Esophagus mucosa (tissue), 1 donor: ENCODE results near the gene FAIM. TPM values are rescaled to one million over a fixed set of nuclear protein-coding genes. Genes with fewer than 3 reads are reported as not detected.
A peak's percentile ranks its signal among the peaks of the same experiment; 100 is the strongest.
"Not testable (repeated sequence)": the region's sequence is repeated elsewhere in the genome, so short reads cannot be mapped to it uniquely, and the experiment has no call there.

Experiments
- ATAC-seq: fragments of 200-7000 bp; cut with Tn5 transposase; one replicate; pipeline ENCODE4 v1.9.1; 2020
- total RNA-seq: library from RNA; stranded (reverse); gene quantifications from one replicate; pipeline ENCODE4 v1.2.4, GENCODE V29; 2023
- donor health status: DM: yes; HTN: yes; CAD: no.

The FAIM gene, protein sequence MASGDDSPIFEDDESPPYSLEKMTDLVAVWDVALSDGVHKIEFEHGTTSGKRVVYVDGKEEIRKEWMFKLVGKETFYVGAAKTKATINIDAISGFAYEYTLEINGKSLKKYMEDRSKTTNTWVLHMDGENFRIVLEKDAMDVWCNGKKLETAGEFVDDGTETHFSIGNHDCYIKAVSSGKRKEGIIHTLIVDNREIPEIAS
- total RNA-seq, result 10.7 TPM

DNA sequence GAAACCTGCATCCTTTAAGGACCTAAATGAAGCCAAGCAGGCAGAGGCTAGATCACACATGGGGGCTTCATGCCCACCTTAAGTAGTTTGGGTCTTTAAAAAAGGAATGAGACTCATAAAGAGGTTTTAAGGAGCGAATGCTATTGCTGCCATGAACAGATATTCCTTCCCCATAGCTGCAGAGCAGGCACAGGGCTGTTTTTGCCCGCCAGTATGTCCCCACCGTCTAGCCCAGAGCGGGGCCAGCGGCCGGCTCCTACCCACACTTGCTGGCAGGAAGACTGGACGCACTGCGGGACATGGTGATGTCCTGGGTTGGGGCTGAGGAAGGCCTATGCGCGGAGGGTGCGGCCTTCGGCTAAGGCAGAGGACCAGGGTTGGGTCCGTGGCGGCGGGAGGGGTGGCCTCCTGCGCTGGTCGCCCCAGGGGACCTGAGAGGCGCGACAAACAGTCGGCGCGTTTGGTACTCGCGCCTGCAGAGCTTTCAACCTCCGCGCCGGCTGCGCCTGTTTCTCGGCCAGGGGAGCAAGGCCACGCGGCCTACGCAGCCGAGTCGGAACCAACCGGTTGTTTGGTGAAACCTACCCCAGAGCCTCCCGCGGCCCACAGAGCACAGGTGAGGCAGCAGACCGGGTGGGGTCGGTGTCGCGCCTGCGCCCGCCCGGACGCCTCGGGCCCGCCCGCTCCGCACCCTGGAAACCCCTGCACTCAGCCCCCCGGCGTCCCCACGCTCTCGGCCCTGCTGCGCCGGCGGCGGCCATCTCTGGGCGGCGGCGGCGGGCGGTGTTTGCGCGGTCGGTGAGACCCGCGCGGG lies at the start of gene FAIM:
TSS of gene FAIM (plus strand) at position 450 of the 814 bp plus-strand sequence. CDS start 10,956 bp downstream, outside the sequence.
- ATAC-seq, result peak; percentile 82

DNA sequence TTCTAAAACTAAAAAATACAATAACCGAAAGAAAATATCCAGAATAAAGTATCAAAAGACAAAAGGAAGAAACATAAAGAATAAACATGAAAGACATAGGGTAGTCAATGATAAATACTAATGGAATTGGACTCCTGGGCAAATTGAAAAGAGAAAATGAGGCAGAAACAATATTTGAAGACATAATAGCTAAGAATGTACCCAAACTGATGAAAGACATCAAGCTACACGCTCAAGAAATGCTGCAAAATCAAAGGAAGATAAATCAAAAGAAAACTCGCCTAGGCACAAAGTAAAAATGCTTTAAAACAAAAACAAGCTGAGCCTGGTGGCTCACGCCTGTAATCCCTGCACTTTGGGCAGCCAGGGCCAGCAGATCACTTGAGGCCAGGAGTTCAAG lies 49.4 kb upstream of the FAIM start:
- ATAC-seq, result no peak

DNA sequence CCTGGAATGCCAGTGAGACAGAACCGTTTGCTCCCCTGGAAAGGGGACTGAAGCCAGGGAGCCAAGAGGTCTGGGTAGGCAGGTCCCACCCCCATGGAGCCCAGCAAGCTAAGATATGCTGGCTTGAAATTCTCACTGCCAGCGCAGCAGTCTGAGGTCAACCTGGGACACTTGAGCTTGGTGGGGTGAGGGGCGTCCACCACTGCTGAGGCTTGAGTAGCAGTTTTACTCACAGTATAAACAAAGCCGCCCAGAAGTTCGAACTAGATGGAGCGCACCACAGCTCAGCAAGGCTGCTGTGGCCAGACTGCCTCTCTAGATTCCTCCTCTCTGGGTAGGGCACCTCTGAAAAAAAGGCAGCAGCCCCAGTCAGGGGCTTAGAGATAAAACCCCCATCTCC lies 48.1 kb upstream of the FAIM start:
- no peak for ATAC-seq

DNA sequence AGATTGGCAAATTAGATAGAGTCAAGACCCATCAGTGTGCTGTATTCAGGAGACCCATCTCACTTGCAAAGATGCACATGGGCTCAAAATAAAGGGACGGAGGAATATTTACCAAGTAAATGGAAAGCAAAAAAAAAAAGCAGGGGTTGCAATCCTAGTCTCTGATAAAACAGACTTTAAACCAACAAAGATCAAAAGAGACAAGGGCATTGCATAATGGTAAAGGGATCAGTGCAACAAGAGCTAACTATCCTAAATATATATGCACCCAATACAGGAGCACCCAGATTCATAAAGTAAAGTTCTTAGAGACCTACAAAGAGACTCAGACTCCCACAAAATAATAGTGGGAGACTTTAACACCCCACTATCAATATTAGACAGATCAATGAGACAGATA lies 45.7 kb upstream of the FAIM start:
- not testable (repeated sequence) for ATAC-seq

DNA sequence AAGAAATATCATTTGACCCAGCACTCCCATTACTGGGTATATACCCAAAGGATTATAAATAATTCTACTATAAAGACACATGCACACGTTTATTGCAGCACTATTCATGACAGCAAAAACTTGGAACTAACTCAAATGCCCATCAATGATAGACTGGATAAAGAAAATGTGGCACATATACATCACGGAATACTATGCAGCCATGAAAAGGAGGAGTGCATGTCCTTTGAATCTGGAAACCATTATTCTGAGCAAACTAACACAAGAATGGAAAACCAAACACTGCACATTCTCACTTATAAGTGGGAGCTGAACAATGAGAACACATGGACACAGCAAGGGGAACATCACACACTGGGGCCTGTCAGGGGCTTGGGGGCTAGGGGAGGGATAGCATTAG lies 42.3 kb upstream of the FAIM start:
- ATAC-seq, result not testable (repeated sequence)

DNA sequence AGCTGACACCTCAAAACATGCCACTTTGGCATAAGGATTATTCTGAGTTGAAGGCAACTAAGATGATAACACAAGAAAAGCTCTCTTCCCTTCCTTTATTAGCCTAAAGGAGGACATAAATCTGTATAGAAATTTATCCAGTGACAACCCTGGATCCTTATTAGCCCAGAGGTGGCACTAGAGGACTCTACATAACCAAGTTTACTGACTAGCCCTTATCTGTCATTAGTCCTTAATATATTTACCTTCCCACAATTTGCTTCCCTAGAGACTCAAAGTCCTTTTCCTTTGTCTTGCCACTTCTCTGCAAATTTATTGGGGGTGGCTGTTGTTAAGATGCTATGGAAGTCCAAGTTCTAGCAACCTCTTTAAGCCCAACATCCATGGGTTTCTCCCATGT lies 41.2 kb upstream of the FAIM start:
- ATAC-seq, result no peak

DNA sequence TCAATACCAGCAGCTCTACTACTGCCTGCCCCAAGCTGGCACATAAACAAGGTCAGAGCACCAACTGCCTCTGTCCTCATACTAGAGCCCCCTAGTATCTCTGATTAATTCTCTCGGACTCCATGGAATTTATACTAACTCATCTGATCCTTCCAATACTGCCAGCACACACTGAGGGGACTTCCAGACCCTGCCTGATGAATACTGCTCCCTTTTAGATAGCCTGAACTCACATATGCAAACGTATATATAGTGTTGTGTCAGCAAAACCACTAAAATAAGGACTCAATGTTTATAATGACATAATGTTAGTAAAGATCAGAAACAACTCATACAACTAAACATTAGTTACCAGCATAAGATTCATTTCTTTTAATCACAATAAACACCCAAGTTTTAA lies 39.5 kb upstream of the FAIM start:
- no peak for ATAC-seq

DNA sequence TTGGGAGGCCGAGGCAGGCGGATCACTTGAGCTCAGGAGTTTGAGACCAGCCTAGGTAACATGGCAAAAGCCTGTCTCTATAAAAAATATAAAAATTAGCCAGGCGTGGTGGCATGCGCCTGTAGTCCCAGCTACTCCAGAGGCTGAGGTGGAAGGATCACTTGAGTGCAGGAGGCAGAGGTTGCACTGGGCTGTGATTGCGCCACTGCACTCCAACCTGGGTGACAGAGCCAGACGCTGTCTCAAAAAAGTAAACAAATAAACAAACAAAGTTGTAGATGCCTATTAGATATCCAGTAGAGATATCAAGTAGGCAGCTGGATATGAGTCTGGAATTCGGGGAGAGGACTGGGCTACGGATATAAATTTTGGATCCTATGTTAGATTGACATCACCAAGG lies 38.9 kb upstream of the FAIM start:
- not testable (repeated sequence) for ATAC-seq

DNA sequence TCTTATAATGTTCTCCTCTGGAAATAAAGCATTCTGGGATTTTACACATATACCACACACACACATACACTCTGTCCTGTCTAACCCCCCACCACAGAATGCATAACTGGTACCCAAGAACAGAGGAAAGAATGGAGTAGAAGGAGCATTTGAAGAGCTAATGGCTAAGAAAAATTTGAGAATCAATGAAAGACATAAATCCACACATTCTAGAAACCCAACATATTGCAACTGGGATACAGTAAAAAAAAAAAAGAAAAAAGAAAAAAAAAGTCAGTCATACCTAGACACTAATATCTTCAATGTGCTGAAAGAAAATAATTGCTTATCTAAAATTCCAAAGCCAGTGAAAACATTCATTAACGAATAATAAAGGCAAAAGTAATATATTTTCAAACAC lies 35.4 kb upstream of the FAIM start:
- no peak for ATAC-seq

DNA sequence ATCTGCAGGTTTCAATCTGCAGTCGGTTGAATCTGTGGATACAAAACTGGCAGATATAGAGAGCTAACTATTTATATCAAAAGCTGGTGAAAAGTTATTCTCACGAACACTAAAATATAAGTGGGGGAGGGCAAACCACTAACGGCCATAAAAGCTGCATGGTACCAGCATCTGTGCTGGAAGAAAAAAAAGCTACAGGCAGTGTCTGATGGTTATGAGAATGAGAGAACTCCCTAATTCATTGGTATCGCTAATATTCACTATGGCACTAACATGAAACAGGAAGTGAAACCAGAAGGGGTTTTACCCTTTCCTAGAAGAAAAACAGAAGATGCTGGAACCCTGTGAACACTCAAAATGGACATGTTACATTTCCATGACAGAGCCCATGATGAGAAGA lies 30.4 kb upstream of the FAIM start:
- ATAC-seq, result no peak

DNA sequence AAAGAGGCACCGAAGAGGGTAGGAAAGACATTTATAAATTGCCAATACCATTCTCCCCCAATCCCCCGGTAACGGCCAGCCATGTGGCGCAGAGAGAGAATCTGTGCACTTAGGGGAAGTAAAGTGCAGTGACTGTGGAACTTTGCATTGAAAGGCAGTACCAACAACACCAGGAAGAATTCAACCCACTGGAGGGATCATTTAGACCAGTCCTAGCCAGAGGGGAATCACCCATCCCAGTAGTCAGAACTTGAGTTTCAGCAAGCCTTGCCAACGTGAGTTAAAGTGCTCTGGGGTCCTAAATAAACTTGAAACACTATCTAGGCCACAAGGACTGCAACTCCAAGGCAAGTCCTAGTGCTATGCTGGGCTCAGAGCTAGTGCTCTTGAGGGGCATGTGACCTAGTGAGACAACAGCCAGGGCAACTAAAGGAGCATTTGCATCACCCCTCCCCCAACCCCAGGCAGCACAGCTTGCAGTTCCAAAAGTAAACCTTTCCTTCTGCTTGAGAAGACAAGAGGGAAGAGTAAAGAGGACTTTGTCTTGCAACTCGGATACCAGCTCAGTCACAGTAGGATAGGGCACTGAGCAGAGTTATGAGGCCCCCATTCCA lies 29.5 kb upstream of the FAIM start:
- no peak for ATAC-seq

DNA sequence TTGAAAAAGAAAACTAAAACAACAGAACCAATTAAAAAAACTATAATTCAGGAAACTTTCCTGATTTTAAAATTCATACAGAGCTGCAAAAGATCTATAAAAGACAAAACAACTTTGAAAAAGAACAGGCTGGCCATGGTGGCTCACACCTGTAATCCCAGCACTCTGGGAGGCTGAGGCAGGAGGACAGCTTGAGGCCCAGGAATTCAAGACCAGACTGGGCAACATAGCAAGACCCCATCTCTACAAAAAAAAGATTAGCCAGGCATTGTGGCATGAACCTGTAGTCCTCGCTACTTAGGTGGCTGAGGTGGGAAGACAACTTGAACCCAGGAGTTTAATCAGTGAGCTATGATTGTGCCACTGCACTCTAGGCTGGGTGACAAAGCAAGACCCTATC lies 21.2 kb upstream of the FAIM start:
- no peak for ATAC-seq

DNA sequence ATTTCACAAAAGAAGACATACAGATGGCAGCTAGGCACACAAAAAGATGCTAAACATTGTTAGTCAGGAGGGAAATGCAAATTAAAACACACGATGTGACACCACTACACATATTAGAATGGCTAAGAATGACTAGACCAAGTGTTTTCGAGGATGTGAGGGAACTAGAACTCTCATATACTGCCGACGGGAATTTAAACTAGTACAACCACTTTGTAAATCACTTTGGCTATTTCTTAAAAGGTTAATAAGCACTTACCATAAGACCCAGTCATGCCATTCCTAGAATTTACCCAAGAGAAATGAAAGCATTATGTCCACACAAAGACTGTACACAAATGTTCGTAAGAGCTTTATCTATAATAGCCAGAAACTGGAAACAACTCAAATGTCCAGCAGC lies 20.1 kb upstream of the FAIM start:
- no peak for ATAC-seq

DNA sequence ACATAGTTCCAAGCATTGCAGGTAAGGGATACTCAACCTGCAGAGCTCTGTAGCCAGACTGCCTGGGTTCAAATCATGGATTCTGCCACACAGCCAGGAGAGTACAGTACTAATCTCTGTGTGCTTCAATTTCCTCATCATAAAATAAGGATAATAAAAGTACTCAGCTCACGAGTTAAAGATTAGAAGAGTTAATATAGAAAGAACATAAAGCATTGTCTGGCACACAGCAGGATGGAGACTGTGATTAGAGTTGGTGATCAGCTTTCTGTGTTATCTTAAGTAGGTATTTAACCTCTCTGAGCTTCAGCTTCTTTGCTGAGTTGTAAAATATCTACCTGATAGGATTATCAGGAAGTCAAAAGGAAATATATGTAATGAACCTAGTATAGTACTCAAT lies 17.2 kb upstream of the FAIM start:
- ATAC-seq, result no peak

DNA sequence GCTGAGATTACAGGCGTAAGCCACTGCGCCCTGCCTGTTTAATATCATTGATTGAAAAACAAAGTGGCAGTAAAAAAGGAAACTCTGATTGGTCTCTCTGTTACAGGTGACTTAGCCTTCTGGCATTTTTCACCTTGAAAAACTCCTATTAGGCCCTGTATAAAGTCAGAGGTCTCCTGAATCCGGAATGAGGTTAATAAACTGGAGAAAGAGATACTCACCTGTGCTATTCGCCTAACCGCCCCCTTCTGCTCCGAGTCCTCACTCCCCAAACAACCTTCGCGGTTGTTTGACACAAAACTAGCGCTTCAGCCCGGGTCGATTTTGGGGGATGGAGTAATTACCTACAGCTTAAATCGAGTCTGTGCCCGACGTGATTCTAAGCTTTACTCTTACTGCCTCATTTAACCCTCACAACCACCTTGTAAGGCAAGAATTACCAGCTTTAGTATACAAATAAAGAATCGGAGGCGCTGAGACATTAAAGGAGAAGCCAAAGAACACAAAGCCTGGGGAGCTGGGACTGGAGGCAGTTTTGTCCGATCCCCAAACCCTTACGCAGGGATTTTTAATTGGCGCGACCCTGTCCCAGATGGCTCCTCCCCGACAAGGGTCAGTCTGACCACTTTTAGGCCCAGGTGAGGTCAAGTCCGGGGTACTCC lies 15.0 kb upstream of the FAIM start:
- ATAC-seq, result peak; percentile 20

DNA sequence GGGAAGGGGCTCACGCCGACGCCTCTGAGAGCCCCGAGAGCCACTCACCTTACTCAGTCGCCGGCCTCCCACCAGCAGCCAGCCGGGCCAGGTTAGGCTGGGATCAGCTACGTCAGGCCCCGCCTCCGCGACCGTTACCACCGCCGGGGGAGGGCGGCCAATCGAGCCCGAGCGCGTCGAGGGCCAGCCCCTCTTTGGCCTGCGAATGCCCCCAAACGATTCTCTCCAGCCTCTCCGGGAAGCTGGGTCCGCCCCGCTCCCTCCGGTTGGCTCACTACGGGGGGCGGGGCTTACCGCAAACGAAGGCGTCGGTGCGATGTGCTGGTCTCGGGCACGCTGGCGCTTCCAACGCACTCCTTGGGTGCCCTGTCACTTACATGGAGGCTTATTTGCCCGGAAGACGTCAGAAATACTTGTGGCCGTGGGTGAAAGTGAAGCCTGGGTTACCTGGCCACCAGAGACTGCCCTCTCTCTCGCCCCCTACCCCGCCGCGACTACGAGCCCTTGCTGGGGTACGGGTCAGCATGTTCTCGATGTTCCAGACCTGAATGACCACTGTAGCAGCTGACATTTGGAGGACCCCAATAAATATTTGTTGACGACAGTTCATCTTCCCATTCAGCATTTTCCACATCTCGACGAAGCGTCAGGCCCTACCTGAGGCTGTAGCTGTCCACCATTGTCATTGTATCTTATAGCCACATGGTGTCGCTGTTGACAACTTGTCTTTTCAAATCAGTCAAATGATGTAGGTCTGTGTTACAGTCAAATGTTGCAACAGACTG lies 14.2 kb upstream of the FAIM start, which contains the start of gene CEP70:
TSS of gene CEP70 (minus strand) at position 111 of the 785 bp plus-strand sequence. CDS start 21,333 bp downstream, outside the sequence.
- ATAC-seq, result peak; percentile 98

DNA sequence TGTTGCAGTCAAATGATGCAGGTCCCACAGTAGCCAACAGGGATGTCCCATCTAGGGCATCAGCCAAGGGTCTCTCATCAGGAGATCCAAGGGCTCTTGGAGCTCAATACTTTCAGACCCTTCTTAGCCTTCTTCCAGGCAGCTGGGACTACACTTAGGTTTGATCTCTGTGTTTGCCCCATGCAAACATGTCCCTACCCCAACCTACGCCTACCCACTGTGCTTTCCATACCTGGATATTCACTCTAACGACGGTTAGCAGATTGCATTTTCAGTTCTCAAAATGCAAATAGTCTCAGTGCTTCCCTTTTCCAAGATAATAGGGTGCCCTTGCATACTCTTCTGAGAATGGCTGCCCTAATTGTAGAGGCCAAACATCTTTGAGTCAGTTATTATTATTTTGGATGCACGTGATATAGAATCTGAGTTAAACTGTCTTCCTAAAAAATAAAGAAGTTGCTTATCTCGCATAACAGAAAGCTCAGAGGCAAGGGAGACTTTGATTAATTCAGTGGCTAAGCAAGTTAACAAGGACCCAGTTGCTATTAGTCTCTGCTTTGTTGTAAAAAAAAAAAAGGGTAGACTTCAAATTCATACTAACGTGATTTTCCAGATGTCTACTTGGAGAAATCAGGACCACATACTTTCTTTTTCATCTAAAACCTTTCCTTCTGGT lies 13.5 kb upstream of the FAIM start:
- ATAC-seq, result no peak

DNA sequence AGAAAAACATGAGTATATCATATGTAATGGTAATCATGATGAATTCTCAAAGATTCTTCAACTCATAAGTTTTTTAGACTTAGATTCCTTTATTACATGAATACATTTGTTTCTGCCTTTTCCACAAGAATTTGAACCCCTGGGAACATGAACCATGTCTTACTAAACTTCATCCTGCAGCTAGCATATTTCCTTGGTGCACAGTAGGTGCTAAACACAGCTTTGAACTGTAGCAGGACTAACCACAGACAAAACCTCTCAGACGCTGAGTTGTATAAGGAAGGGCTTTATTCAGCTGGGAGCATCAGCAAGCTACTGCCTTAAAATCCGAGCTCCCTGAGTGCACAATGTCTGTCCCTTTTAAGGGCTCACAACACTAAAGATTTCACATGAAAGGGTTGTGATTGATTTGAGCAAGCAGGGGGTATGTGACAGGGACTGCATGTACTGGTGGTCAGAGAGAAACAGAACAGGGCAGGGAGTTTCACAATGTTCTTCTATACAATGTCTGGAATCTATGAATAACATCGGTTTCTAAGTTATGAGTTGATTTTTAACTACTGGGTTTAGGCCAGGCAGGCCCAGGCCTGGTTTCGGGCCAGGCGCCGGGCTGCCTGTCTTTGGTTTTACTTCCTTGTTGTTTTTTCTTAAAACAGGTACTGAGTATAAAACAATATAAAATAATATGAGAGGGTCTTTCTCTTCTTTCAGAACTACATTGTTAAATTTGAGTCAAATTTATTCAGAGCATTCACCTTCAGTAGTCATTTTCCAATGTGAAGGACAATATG lies 11.2 kb upstream of the FAIM start:
- not testable (repeated sequence) for ATAC-seq

DNA sequence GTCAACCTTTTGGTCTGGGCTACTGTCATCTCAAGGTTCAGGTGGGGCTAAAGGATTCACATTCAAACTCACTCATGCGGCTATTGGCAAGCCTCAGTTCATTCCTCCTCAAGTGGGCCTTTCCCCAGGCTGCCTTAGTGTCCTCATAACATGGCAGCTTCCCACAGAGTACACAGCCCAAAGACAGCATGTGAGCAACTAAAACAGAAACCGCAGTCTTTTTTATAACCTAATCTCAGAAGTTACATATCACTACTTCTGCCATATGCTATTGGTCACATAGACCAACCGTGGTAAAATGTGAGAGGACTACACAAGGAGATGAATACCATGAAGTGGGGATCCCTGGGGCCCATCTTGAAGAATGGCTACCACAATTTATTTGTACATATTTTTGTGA lies 10.0 kb upstream of the FAIM start:
- ATAC-seq, result no peak

DNA sequence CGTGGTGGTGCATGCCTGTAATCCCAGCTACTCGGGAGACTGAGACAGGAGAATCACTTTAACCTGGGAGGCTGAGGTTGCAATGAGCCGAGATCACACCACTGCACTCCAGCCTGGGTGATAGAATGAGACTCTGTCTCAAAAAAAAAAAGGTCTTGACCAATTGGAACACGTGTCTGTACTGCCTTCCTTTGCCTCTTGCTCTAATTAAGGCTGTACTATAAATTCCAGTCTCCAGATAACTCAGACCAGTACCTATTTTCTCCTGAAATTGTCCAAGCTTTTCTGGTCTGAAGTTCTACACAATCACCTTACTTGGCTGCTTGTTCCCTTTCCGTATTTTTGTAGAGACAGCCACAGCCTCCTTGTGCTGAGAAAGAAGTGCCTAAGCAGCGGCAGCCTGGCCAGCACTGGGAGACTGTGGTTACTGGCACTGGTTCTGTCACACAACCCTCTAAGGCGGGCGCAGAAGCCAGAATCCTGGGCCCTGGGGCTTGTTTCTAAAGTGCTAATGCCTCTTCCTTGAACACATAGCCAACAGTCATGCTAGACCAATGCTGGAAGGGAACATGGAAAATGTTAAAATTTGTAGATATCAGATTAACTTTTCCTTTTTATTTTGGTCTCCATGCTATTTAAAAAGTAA lies 8.3 kb upstream of the FAIM start:
- no peak for ATAC-seq
